Lower lobe of right lung (tissue), 2 donors: ENCODE data around the gene SEPTIN8. TPM values are rescaled to one million over a fixed set of nuclear protein-coding genes. Genes with fewer than 3 reads are reported as not detected.

Source experiments
- ATAC-seq, 2 donors: fragments of 200-7000 bp; cut with Tn5 transposase; one replicate each; pipeline ENCODE4 v1.9.1; 2020 to 2022; ENCODE audit warnings: mild to moderate bottlenecking in 2 of 2, moderate library complexity in 2 of 2
- DNase-seq: peaks from one replicate; pipeline ENCODE4 v3.0.0-alpha.2; 2020
- H3K27ac ChIP-seq: fragments of 200-600 bp; one replicate; pipeline ENCODE4 v1.8.0; 2022
- H3K27me3 ChIP-seq: fragments of 200-600 bp; one replicate; pipeline ENCODE4 v1.8.0; 2022; ENCODE audit warnings: low read depth
- H3K36me3 ChIP-seq: fragments of 200-600 bp; one replicate; pipeline ENCODE4 v1.8.0; 2022; ENCODE audit warnings: mild to moderate bottlenecking
- H3K4me1 ChIP-seq: fragments of 200-600 bp; one replicate; pipeline ENCODE4 v1.8.0; 2022
- H3K4me3 ChIP-seq: fragments of 200-600 bp; one replicate; pipeline ENCODE4 v1.8.0; 2022; ENCODE audit warnings: mild to moderate bottlenecking
- H3K9me3 ChIP-seq: fragments of 200-600 bp; one replicate; pipeline ENCODE4 v1.8.0; 2022
- CTCF ChIP-seq: fragments of 200-600 bp; IDR thresholded peaks from one replicate; pipeline ENCODE4 v1.8.0; 2022; ENCODE audit warnings: antibody characterized with exemption, mild to moderate bottlenecking
- intact Hi-C: fragments of 100-400 bp; cut with DNase I; formaldehyde crosslinking; loops from one replicate; pipeline ENCODE4 v1.11.0; 2022
- total RNA-seq: library from RNA; stranded (reverse); fragmentation: NEBNext Ultra II Directional; extraction: Animal tissue kit (Norgen Biotek cat#: 25700); gene quantifications from one replicate; pipeline ENCODE4 v1.2.1, GENCODE V29; 2021
- donor health status: DM: no; HTN: yes; CAD: no; lungs with severe emphysema.

Gene SEPTIN8
- total RNA-seq, 1 donor from 2014 or later = 32.8 TPM

- ATAC-seq (no peak), DNase-seq (no peak)
Observed at GRCh38 chr5:132765311-132766019, 11.6 kb downstream of the SEPTIN8 start.

GRCh38 chr5:132764671-132765238 is 12.3 kb downstream of the SEPTIN8 start:
- ATAC-seq = no peak
- intact Hi-C loops = no loop called here
- no peak for TF ChIP-seq CTCF
- H3K4me3 ChIP-seq = no peak overlapping the region
- no peaks in the 10 kb centered on the region for H3K27me3 ChIP-seq
- H3K36me3 ChIP-seq = peaks cover 54% of the 10 kb centered on the region
- H3K27ac ChIP-seq = no peak overlapping the region
- H3K4me1 ChIP-seq = peaks cover 14% of the 10 kb centered on the region
- DNase-seq = no peak
- no peaks in the 10 kb centered on the region for H3K9me3 ChIP-seq

More at GRCh38 chr5:132765311-132766019, 11.6 kb downstream of the SEPTIN8 start:
- H3K4me1 ChIP-seq = peaks cover 17% of the 10 kb centered on the region
- no peaks in the 10 kb centered on the region for H3K9me3 ChIP-seq
- H3K27me3 ChIP-seq = no peaks in the 10 kb centered on the region
- H3K27ac ChIP-seq = no peak overlapping the region
- H3K4me3 ChIP-seq = no peak overlapping the region
- peaks cover 47% of the 10 kb centered on the region for H3K36me3 ChIP-seq
- no peak for TF ChIP-seq CTCF
- intact Hi-C loops = no loop called here

GRCh38 chr5:132764051-132764450 is 13.0 kb downstream of the SEPTIN8 start:
- Histone ChIP-seq H3K36me3 (peaks cover 61% of the 10 kb centered on the region), H3K27me3 (no peaks in the 10 kb centered on the region), H3K9me3 (no peaks in the 10 kb centered on the region), H3K4me3 (no peak overlapping the region), H3K27ac (no peak overlapping the region), H3K4me1 (peaks cover 14% of the 10 kb centered on the region)
- DNase-seq (no peak), ATAC-seq (no peak)
- intact Hi-C loops = no loop called here
- no peak for TF ChIP-seq CTCF

GRCh38 chr5:132763181-132764036 is 13.6 kb downstream of the SEPTIN8 start:
- Histone ChIP-seq H3K4me3 (no peak overlapping the region), H3K9me3 (no peaks in the 10 kb centered on the region), H3K27ac (no peak overlapping the region), H3K4me1 (peaks cover 12% of the 10 kb centered on the region), H3K27me3 (no peaks in the 10 kb centered on the region), H3K36me3 (peaks cover 67% of the 10 kb centered on the region)
- intact Hi-C loops = no loop called here
- TF ChIP-seq CTCF = no peak
- no peak for ATAC-seq
- DNase-seq = no peak

GRCh38 chr5:132762246-132763000 is 14.6 kb downstream of the SEPTIN8 start:
- Histone ChIP-seq H3K36me3 (peaks cover 77% of the 10 kb centered on the region), H3K4me3 (no peak overlapping the region), H3K4me1 (peaks cover 5% of the 10 kb centered on the region), H3K27ac (no peak overlapping the region), H3K9me3 (no peaks in the 10 kb centered on the region), H3K27me3 (no peaks in the 10 kb centered on the region)
- DNase-seq (no peak), ATAC-seq (no peak)
- intact Hi-C loops = no loop called here
- TF ChIP-seq CTCF = no peak
